ENCODE results near the gene CHST11. TPM values are rescaled to one million over a fixed set of nuclear protein-coding genes. Genes with fewer than 3 reads are reported as not detected.

Gene CHST11
- total RNA-seq, 5 donors from 2014 or later (not counting 1 experiment from before 2014, with no cell fraction given) = 49.8 to 78.3 (median 63.7) TPM

DNA sequence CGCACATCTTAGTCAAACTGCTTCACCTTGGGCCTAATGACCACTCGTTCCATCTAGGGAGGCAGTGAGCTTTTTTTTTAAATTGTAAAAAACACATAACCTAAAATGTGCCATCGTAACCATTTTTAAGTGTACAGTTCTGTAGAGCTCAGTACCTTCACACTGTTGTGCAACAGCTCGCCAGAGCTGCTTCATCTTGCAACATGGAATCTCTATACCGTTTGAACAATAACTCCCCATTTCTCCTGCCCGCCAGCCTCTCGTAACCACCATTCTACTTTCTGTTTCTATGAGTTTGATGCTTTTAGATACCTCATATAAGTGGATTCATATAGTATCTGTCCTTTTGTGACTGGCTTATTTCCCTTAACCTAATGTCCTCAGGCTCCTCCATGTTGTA lies 196.2 kb downstream of the CHST11 start:
- H3K4me3 ChIP-seq (ENCODE audit: control insufficient read depth in 1 of 2, extremely low read depth in 1 of 2, low read length in 1 of 2) = no peak overlapping the region
- 73% methylated on average over 3 of the region's 7 CpGs for WGBS (ENCODE audit: insufficient coverage)
- peaks cover 8% of the 10 kb centered on the region for H3K36me3 Mint-ChIP-seq
- no peak overlapping the region for H3K27ac Mint-ChIP-seq
- H3K4me1 ChIP-seq (ENCODE audit: control insufficient read depth in 1 of 2, extremely low read depth in 1 of 2, insufficient read depth in 2 of 2, low read length in 2 of 2) = peaks cover 0 to 11% of the 10 kb centered on the region in 2 experiments
- H3K27ac ChIP-seq (ENCODE audit: low read length) = no peak overlapping the region
- ChIA-PET POLR2A (no interaction called here), CTCF (interaction anchor here in 1 of 2 donors (0.6 kb wide), 1 partner anchor 320 kb away, joined by 3 read pairs; no protein-coding TSS in a partner anchor)
- DNase-seq = no peak
- H3K9me3 ChIP-seq = no peaks in the 10 kb centered on the region
- H3K9me3 Mint-ChIP-seq = no peaks in the 10 kb centered on the region
- no peaks in the 10 kb centered on the region for H3K27me3 Mint-ChIP-seq
- ATAC-seq (replicated peaks in 1 of 4) = no peak
- H3K36me3 ChIP-seq (ENCODE audit: control insufficient read depth in 2 of 2, extremely low read depth in 1 of 2, insufficient read depth in 1 of 2, low read length in 1 of 2) = peaks cover 0 to under 1% of the 10 kb centered on the region in 2 donors
- peaks cover 23 to 69% (median 57%) of the 10 kb centered on the region in 3 donors for H3K4me1 Mint-ChIP-seq
- H3K27me3 ChIP-seq (replicated peaks in 1 of 2; ENCODE audit: control insufficient read depth in 2 of 2, extremely low read depth in 1 of 2, insufficient read depth in 2 of 2, low read length in 1 of 2) = no peaks in the 10 kb centered on the region
- H3K4me3 Mint-ChIP-seq = no peak overlapping the region

DNA sequence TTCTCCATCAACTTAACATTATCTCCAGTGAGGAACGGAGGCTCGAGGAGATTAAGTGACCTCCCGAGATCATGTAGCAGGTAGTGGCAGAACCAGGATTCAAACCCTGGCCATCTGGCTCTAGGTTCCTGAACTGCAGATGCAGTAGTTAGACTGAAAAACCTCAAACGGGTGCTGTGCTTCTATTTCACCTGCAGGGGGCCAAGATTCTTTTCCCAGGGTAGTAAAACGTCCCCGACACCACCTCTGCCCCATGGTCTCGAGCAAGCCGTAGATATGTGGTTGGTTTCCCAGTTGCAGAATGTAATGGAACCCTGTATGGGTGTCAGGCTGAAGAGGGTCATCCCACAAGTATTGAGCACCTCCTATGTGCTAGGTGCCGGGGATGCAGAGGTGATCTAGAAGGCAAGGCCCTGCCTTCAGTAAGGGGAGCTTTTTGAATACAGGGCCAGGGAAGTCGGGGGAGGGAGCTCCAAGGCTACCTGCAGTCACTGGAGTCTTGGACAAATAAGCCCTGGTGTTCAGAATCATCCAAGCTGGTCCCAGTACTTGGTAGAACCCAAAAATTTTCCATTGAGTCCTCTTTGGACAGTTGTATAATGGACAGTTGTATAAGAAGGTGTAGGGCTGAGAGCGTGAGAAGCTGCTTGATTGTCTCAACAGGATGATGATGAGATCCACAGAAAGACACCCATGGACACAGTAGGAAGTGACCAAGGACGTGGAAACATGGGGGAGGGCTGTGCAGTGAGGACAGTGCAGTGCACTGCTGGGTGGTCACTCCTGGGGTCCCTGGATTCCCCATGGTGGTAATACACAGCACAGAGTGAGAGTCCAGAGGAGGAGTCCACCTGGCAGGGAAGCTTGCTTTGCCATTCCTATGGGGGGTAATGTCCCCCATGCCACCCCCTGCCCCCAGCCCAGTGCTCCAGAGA lies 197.2 kb downstream of the CHST11 start:
- ATAC-seq (replicated peaks in 1 of 4) = peak in 1 of 4 experiments; percentile 46
- Mint-ChIP-seq H3K4me1 (peaks cover 23 to 63% (median 51%) of the 10 kb centered on the region in 3 donors), H3K27ac (peak overlapping the region in 1 of 2 donors; percentile 17), H3K9me3 (no peaks in the 10 kb centered on the region), H3K36me3 (peaks cover 8% of the 10 kb centered on the region), H3K27me3 (no peaks in the 10 kb centered on the region), H3K4me3 (no peak overlapping the region)
- ChIA-PET POLR2A (no interaction called here), CTCF (interaction anchor here in 1 of 2 donors (0.6 to 2.0 kb wide), 3 partner anchors 14 to 1775 kb away, joined by 3 to 4 read pairs (median 3); no protein-coding TSS in a partner anchor)
- peaks cover 0 to 7% of the 10 kb centered on the region in 2 experiments for H3K4me1 ChIP-seq (ENCODE audit: control insufficient read depth in 1 of 2, extremely low read depth in 1 of 2, insufficient read depth in 2 of 2, low read length in 2 of 2)
- no peaks in the 10 kb centered on the region for H3K36me3 ChIP-seq (ENCODE audit: control insufficient read depth in 2 of 2, extremely low read depth in 1 of 2, insufficient read depth in 1 of 2, low read length in 1 of 2)
- no peaks in the 10 kb centered on the region for H3K9me3 ChIP-seq
- DNase-seq = peak in 7 of 35 experiments; percentile 5 to 51 (median 20)
- no peaks in the 10 kb centered on the region for H3K27me3 ChIP-seq (replicated peaks in 1 of 2; ENCODE audit: control insufficient read depth in 2 of 2, extremely low read depth in 1 of 2, insufficient read depth in 2 of 2, low read length in 1 of 2)
- H3K27ac ChIP-seq (ENCODE audit: low read length) = no peak overlapping the region
- 91% methylated on average over 8 of the region's 12 CpGs for WGBS (ENCODE audit: insufficient coverage)
- no peak overlapping the region for H3K4me3 ChIP-seq (ENCODE audit: control insufficient read depth in 1 of 2, extremely low read depth in 1 of 2, low read length in 1 of 2)

DNA sequence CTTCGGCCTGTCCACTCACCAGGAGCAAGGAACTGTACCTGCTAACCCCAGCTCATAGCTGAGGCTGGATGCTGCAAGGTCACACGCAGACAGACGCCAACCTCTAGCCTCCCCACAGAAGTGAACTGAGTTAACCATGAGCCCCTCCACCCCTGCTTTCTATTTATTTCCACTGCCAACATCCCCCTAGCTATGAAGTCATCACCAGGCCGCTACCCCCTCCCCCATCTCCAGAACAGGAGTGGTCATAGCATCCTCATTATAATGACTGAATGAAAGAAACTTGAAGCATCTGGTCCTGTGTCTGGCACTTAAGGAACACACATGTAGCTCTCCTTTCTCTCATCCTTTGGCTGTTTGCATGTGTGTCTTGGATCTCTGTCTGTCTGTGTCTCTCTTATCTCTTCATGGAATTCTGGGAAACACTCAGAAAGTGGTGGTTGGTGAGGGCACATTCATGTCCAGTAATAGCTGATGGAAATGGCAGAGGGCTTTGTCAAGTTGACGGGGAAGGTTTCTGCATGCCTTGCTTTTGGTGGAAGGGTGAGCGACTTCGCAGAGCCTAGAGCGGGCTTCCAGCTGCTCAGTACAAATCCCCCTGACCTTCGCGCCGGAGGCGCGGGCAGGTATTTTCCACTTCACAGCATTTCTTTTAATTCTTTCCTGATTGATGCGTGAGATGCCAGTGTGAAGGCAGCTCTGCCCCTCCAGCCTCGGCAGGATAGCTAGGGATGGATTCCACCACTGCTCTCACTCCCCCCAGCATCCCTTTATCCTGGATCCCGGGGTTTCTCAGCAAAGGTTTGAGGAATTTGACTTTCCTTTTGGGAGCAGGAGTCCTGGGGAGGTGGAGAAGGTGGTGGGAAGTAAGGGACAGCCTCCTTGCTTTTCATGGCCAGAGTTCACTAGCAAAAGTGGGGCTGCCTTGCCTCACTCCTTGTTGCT lies 198.2 kb downstream of the CHST11 start:
- H3K4me3 Mint-ChIP-seq = no peak overlapping the region
- peaks cover 8% of the 10 kb centered on the region for H3K36me3 Mint-ChIP-seq
- Histone ChIP-seq H3K27me3 (replicated peaks in 1 of 2; ENCODE audit: control insufficient read depth in 2 of 2, extremely low read depth in 1 of 2, insufficient read depth in 2 of 2, low read length in 1 of 2) (no peaks in the 10 kb centered on the region), H3K36me3 (ENCODE audit: control insufficient read depth in 2 of 2, extremely low read depth in 1 of 2, insufficient read depth in 1 of 2, low read length in 1 of 2) (no peaks in the 10 kb centered on the region), H3K9me3 (no peaks in the 10 kb centered on the region), H3K4me3 (ENCODE audit: control insufficient read depth in 1 of 2, extremely low read depth in 1 of 2, low read length in 1 of 2) (no peak overlapping the region), H3K27ac (ENCODE audit: low read length) (no peak overlapping the region), H3K4me1 (ENCODE audit: control insufficient read depth in 1 of 2, extremely low read depth in 1 of 2, insufficient read depth in 2 of 2, low read length in 2 of 2) (peaks cover 0 to 7% of the 10 kb centered on the region in 2 experiments)
- DNase-seq = no peak
- ATAC-seq (replicated peaks in 1 of 4) = no peak
- H3K9me3 Mint-ChIP-seq = no peaks in the 10 kb centered on the region
- no peak overlapping the region for H3K27ac Mint-ChIP-seq
- ChIA-PET CTCF (interaction anchor here in 1 of 2 donors (0.6 to 2.0 kb wide), 2 partner anchors 13 to 1776 kb away, joined by 3 to 4 read pairs; no protein-coding TSS in a partner anchor), POLR2A (no interaction called here)
- 98% methylated on average over 5 of the region's 16 CpGs for WGBS (ENCODE audit: insufficient coverage)
- H3K27me3 Mint-ChIP-seq = no peaks in the 10 kb centered on the region
- H3K4me1 Mint-ChIP-seq = peaks cover 24 to 61% (median 46%) of the 10 kb centered on the region in 3 donors

DNA sequence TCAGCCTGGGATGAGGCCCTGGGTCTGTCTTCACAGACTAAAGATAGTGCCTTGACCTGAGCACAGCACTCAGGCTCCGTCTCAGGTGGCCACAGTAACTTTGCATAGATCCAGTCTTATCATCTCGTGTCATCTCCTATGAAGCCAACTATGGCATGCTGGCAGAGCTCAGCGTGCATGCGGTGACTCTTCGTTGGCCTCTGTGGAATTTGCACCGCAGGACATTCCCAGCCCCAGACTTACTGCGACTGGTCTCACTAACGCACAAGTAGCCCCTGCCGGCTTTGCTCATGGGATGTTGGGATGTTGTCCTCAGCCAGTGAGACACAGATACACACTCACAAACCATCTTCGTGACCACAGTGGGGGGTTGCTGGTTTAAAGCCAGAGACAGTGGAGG lies 199.6 kb downstream of the CHST11 start:
- WGBS (ENCODE audit: insufficient coverage) = 92% methylated on average over 6 of the region's 10 CpGs
- no peaks in the 10 kb centered on the region for H3K9me3 ChIP-seq
- H3K27ac ChIP-seq (ENCODE audit: low read length) = no peak overlapping the region
- Mint-ChIP-seq H3K4me1 (peaks cover 31 to 60% (median 47%) of the 10 kb centered on the region in 3 donors), H3K27me3 (no peaks in the 10 kb centered on the region), H3K27ac (no peak overlapping the region), H3K4me3 (no peak overlapping the region), H3K9me3 (no peaks in the 10 kb centered on the region), H3K36me3 (peaks cover 12% of the 10 kb centered on the region)
- POLR2A ChIA-PET = no interaction called here
- H3K4me1 ChIP-seq (ENCODE audit: control insufficient read depth in 1 of 2, extremely low read depth in 1 of 2, insufficient read depth in 2 of 2, low read length in 2 of 2) = peaks cover 0 to 7% of the 10 kb centered on the region in 2 experiments
- H3K4me3 ChIP-seq (ENCODE audit: control insufficient read depth in 1 of 2, extremely low read depth in 1 of 2, low read length in 1 of 2) = no peak overlapping the region
- H3K36me3 ChIP-seq (ENCODE audit: control insufficient read depth in 2 of 2, extremely low read depth in 1 of 2, insufficient read depth in 1 of 2, low read length in 1 of 2) = no peaks in the 10 kb centered on the region
- ATAC-seq (replicated peaks in 1 of 4) (no peak), DNase-seq (no peak)
- CTCF ChIA-PET = no interaction called here
- H3K27me3 ChIP-seq (replicated peaks in 1 of 2; ENCODE audit: control insufficient read depth in 2 of 2, extremely low read depth in 1 of 2, insufficient read depth in 2 of 2, low read length in 1 of 2) = no peaks in the 10 kb centered on the region

DNA sequence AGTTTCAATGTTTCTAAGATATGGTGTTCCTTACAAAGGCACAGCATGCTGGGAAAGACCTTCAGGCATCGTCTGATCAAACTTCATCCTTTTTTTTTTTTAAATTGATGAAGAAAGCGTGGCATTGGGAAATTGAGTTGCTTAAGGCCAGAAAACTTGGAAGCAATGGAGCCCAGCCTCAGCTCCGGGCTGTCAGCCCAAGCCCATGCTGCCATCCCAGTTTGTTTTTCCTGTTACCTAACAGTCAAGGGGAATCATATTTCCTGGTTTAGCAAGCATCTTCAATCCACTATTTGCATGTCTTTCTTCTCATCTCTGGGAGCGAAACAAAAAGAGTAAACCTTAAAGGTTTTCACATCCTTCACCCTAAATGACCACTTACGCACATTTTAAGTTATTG lies 200.2 kb downstream of the CHST11 start:
- H3K27ac Mint-ChIP-seq = no peak overlapping the region
- peaks cover 29 to 60% (median 47%) of the 10 kb centered on the region in 3 donors for H3K4me1 Mint-ChIP-seq
- Histone ChIP-seq H3K4me3 (ENCODE audit: control insufficient read depth in 1 of 2, extremely low read depth in 1 of 2, low read length in 1 of 2) (no peak overlapping the region), H3K27ac (ENCODE audit: low read length) (no peak overlapping the region), H3K27me3 (replicated peaks in 1 of 2; ENCODE audit: control insufficient read depth in 2 of 2, extremely low read depth in 1 of 2, insufficient read depth in 2 of 2, low read length in 1 of 2) (no peaks in the 10 kb centered on the region), H3K36me3 (ENCODE audit: control insufficient read depth in 2 of 2, extremely low read depth in 1 of 2, insufficient read depth in 1 of 2, low read length in 1 of 2) (no peaks in the 10 kb centered on the region), H3K9me3 (no peaks in the 10 kb centered on the region), H3K4me1 (ENCODE audit: control insufficient read depth in 1 of 2, extremely low read depth in 1 of 2, insufficient read depth in 2 of 2, low read length in 2 of 2) (peaks cover 0 to 7% of the 10 kb centered on the region in 2 experiments)
- ATAC-seq (replicated peaks in 1 of 4) = no peak
- H3K36me3 Mint-ChIP-seq = peaks cover 12% of the 10 kb centered on the region
- H3K4me3 Mint-ChIP-seq = no peak overlapping the region
- H3K27me3 Mint-ChIP-seq = no peaks in the 10 kb centered on the region
- CTCF ChIA-PET = no interaction called here
- no peak for DNase-seq
- POLR2A ChIA-PET = interaction anchor here in 1 of 2 donors (0.6 kb wide), 1 partner anchor 27 kb away, joined by 5 read pairs; no protein-coding TSS in a partner anchor
- H3K9me3 Mint-ChIP-seq = no peaks in the 10 kb centered on the region
- 95% methylated on average over 3 of the region's 5 CpGs for WGBS (ENCODE audit: insufficient coverage)

All from T-cell (primary cell).